Muscle of leg (tissue), 11 donors: Measurements from ENCODE around the gene FOCAD. TPM values are rescaled to one million over a fixed set of nuclear protein-coding genes. Genes with fewer than 3 reads are reported as not detected.

ENCODE experiments used
- DNase-seq: peaks from one replicate; pipeline ENCODE4 v3.0.0; 2013
- H3K27ac ChIP-seq: one replicate; pipeline ENCODE4 v1.5.1; 2013; ENCODE audit warnings: mild to moderate bottlenecking, low read length, control low read depth
- H3K27me3 ChIP-seq: one replicate; pipeline ENCODE4 v1.6.1; 2013; ENCODE audit warnings: low read length; ENCODE audit not compliant: control insufficient read depth, insufficient read depth
- H3K36me3 ChIP-seq: one replicate; pipeline ENCODE4 v1.6.1; 2013; ENCODE audit warnings: low read length; ENCODE audit not compliant: control insufficient read depth, insufficient read depth
- H3K4me1 ChIP-seq: one replicate; pipeline ENCODE4 v1.6.1; 2013; ENCODE audit warnings: low read length; ENCODE audit not compliant: control insufficient read depth, insufficient read depth
- H3K4me3 ChIP-seq: one replicate; pipeline ENCODE4 v1.5.1; 2013; ENCODE audit warnings: low read length, control low read depth
- H3K9me3 ChIP-seq: replicated peaks from 2 replicates; pipeline ENCODE4 v1.6.1; 2013; ENCODE audit warnings: low read depth, low read length; ENCODE audit not compliant: control insufficient read depth
- WGBS: methylation state at CpG from one replicate; pipeline ENCODE4 v1.1.5; 2013; ENCODE audit warnings: missing lambda C conversion rate; ENCODE audit not compliant: insufficient coverage; 5-methylcytosine and 5-hydroxymethylcytosine counted together
- polyA plus RNA-seq, 8 donors: library from polyadenylated mRNA; unstranded; fragments of 120-200 nt; gene quantifications; one replicate each; pipeline versions ENCODE4 v1.2.1 to v1.2.3, GENCODE V29; 2013; ENCODE audit warnings: inconsistent platforms in 1 of 8, low replicate concordance in 1 of 8; ENCODE audit not compliant: insufficient read length in 8 of 8, insufficient read depth in 1 of 8
- total RNA-seq: library from RNA; stranded (reverse); fragments of 120-200 nt; gene quantifications from one replicate; pipeline ENCODE4 v1.2.4, GENCODE V29; 2013

Gene FOCAD
- total and polyA plus RNA-seq, 9 donors, result 13.3 to 25.6 (median 17.1) TPM

DNA sequence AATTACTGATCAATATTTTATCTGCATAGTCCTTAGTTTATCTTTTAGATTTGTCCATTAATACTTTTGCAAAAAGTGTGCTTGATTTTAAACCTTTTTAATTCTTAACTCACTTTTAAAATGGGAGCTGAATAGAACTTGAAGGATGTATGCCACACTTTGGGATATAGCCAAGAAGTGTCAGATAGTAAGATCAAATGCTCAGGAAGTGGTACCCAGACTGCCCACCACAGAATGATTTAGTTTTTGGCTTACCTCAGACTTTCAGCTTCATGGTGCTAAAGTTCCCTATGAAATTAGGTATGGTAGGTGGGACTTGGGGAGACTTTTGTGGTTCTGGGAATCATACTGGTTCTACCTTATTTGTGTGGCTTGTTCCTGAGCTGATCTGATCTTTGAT lies 14.7 kb downstream of the FOCAD start:
- Histone ChIP-seq H3K4me3 (no peak overlapping the region), H3K27me3 (no peaks in the 10 kb centered on the region), H3K9me3 (no peaks in the 10 kb centered on the region), H3K4me1 (peaks cover 5% of the 10 kb centered on the region), H3K27ac (no peak overlapping the region), H3K36me3 (no peaks in the 10 kb centered on the region)
- DNase-seq, result no peak

DNA sequence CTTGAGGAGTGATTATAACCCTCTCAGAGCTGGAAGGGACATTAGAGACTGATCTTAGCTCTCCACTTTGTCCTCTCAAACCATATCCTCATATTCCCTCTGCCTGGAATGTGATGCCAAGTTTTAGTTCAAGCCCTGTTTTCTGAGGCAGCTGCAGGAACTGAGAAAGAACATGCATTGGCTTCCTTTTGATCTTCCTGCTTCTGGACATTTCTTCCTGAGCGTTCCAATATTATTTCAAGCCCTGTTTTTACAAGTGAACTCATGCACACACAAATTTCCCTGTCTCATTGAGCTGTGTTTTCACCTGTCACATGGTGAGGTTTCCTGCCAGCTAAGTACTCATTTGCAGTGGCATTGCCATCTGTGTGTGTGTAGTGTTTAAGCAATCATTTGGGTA lies 17.0 kb downstream of the FOCAD start:
- no CpG with 5 or more reads among the region's 1 CpG for WGBS
- Histone ChIP-seq H3K9me3 (no peaks in the 10 kb centered on the region), H3K27ac (peak overlapping the region; percentile 21), H3K4me1 (peaks cover 5% of the 10 kb centered on the region), H3K27me3 (no peaks in the 10 kb centered on the region), H3K4me3 (no peak overlapping the region), H3K36me3 (no peaks in the 10 kb centered on the region)
- peak; percentile 74 for DNase-seq

- no peak overlapping the region for H3K4me3 ChIP-seq
- no peak overlapping the region for H3K27ac ChIP-seq
- no CpG with 5 or more reads among the region's 4 CpGs for WGBS
- no peaks in the 10 kb centered on the region for H3K36me3 ChIP-seq
- no peaks in the 10 kb centered on the region for H3K9me3 ChIP-seq
- peaks cover 5% of the 10 kb centered on the region for H3K4me1 ChIP-seq
- no peaks in the 10 kb centered on the region for H3K27me3 ChIP-seq
- DNase-seq, result no peak
These were observed 18.5 kb downstream of the FOCAD start for GRCh38 chr9:20702570-20702969.

DNA sequence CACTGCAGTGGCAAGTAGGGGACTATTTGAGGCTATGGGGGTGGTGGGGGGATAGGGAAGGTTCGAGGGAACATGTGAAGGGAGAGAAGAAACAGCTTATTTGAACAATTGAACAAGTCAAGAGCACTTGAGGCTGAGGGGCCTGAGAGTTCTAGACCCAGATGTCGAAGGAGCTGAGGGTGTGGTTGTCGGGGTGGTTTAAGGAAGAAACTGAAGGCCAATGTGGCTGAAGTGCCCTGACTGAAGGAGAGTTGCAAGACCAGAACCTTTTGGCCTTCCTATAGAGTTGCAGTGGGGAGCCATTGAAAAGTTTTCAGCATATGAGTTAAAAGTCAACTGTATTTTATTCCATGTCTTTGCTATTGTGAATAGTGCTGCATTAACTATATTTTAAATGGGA lies 19.1 kb downstream of the FOCAD start:
- H3K9me3 ChIP-seq, result no peaks in the 10 kb centered on the region
- H3K36me3 ChIP-seq, result no peaks in the 10 kb centered on the region
- DNase-seq, result no peak
- WGBS, result 90% methylated on average over 3 of the region's 3 CpGs
- peaks cover 5% of the 10 kb centered on the region for H3K4me1 ChIP-seq
- no peaks in the 10 kb centered on the region for H3K27me3 ChIP-seq
- H3K4me3 ChIP-seq, result no peak overlapping the region
- H3K27ac ChIP-seq, result no peak overlapping the region

- Histone ChIP-seq H3K9me3 (no peaks in the 10 kb centered on the region), H3K4me3 (no peak overlapping the region), H3K36me3 (no peaks in the 10 kb centered on the region), H3K27me3 (no peaks in the 10 kb centered on the region), H3K4me1 (no peaks in the 10 kb centered on the region), H3K27ac (no peak overlapping the region)
- 81% methylated on average over 2 of the region's 2 CpGs for WGBS
- DNase-seq, result no peak
These were observed 23.6 kb downstream of the FOCAD start for GRCh38 chr9:20707708-20708107.

DNA sequence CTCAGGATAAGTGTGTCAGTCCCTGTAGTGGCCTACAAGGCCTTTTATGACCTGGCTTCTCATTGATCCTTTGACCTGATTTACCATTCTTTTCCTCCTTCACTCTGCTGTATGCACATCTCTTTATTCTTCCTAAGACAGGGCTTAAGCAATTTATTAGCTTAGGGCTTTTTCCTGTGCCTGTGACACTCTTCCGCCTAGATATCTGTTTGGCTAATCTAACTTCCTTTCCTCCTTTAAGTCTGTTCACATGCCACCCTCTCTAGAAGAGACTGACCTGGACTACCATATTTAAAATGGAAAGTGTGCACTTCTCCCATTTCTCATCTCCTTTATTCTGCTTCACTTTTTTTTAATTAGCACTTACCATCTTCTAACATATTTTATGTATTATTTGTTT lies 29.1 kb downstream of the FOCAD start:
- no peak overlapping the region for H3K27ac ChIP-seq
- no peak overlapping the region for H3K4me3 ChIP-seq
- 100% methylated on average over 1 of the region's 1 CpG for WGBS
- H3K36me3 ChIP-seq, result no peaks in the 10 kb centered on the region
- no peaks in the 10 kb centered on the region for H3K4me1 ChIP-seq
- no peaks in the 10 kb centered on the region for H3K27me3 ChIP-seq
- no peak for DNase-seq
- no peaks in the 10 kb centered on the region for H3K9me3 ChIP-seq

DNA sequence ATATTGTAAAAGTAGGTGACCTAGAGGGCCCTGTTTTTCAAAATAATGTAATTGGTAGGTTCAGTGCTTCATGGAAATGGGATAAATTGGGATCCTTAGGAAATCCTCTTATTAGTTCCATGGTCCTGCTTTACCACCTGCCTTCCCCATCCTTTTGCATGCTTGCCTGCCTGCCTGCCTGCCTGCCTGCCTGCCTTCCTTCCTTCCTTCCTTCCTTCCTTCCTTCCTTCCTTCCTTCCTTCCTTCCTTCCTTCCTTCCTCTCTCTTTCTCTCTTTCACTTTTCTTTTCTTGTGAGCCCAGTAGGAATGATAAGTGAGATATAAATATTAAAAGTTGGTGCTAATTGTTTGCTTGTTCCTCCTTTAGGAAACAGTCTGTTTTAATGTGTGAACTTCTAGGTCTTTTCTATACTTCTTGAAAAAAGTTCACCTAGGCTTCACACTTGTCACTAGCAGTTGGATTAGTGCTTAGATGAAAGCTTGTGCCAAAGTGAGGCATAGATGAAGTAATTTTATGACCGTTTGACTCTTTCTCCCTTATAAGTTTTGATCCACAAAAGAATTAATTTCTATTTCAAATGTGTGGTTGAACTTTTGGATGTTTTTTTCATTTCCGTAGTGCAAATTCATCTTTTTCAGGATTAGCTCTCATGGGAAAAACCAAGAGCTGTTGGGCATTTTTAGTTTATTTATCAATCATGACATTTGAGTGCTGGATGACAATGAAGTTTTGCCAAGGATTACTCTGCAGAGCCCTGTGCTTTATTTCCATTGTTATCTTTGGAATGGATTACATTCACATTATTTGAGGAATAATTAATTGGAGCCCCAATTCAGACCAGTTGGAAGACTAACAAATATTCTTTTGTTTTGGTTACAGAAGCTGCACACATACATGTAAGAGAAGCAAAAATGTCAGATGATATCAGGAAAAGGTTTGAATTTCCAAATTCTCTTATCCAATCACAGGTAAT lies 30.7 kb downstream of the FOCAD start:
- Histone ChIP-seq H3K9me3 (no peaks in the 10 kb centered on the region), H3K27ac (no peak overlapping the region), H3K36me3 (peaks cover under 1% of the 10 kb centered on the region), H3K27me3 (no peaks in the 10 kb centered on the region), H3K4me3 (no peak overlapping the region), H3K4me1 (no peaks in the 10 kb centered on the region)
- DNase-seq, result no peak
- no CpG with 5 or more reads among the region's 2 CpGs for WGBS

DNA sequence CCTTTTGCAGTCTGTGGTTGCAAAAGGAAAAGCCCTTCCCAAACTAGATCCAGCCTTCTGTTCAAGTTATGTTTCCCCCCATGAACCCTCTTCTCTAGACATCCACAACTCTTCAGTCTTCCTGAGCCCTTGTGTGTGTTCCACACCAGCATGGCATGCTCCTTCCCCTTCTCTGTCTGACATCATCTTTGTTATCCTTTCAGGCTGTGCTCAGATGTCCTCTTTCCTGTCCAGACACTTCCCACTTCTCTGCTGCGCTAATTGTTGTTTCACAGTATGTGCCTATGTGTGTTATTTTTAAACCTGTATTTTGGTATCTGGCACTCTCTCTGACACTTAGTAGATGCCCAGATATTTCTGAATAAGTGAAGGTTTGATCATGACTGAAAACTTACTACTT lies 38.2 kb downstream of the FOCAD start:
- Histone ChIP-seq H3K27ac (no peak overlapping the region), H3K4me3 (no peak overlapping the region), H3K36me3 (peaks cover 12% of the 10 kb centered on the region), H3K4me1 (no peaks in the 10 kb centered on the region), H3K27me3 (no peaks in the 10 kb centered on the region), H3K9me3 (no peaks in the 10 kb centered on the region)
- DNase-seq, result no peak
- WGBS, result no CpG with 5 or more reads among the region's 1 CpG

DNA sequence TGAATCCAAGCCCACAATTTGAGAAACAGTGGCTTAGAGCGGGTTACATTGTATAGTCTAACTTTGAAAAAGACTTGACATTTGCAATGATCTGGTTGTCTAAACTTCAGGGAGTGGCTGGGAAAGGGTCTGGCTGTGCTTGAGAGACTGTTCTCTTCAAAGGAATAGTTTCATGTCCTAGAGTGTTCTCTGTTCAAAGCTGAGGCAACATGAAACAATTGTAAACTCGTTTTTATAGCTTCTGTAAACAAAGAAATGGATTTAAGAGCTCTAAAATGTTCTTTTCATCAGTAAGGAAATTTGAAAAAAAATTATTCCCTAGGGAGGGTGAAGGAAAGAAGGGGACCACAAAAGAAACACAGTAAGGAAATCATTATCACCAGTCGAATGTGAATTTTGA lies 41.6 kb downstream of the FOCAD start:
- no peak for DNase-seq
- H3K27me3 ChIP-seq, result no peaks in the 10 kb centered on the region
- no peak overlapping the region for H3K4me3 ChIP-seq
- peaks cover 7% of the 10 kb centered on the region for H3K36me3 ChIP-seq
- no peak overlapping the region for H3K27ac ChIP-seq
- no peaks in the 10 kb centered on the region for H3K9me3 ChIP-seq
- no CpG with 5 or more reads among the region's 3 CpGs for WGBS
- H3K4me1 ChIP-seq, result peaks cover 4% of the 10 kb centered on the region

- 50% methylated on average over 1 of the region's 2 CpGs for whole genome bisulfite sequencing
- Histone ChIP-seq H3K4me1 (peaks cover 4% of the 10 kb centered on the region), H3K27me3 (no peaks in the 10 kb centered on the region), H3K27ac (no peak overlapping the region), H3K36me3 (peaks cover 6% of the 10 kb centered on the region), H3K4me3 (no peak overlapping the region), H3K9me3 (no peaks in the 10 kb centered on the region)
- DNase-seq, result no peak
These were observed 42.1 kb downstream of the FOCAD start for GRCh38 chr9:20726144-20726543.
